Mesendoderm (in vitro differentiated cells): Measurements from ENCODE around the gene CSRNP3.

Experiments
- DNase-seq: peaks from one replicate; pipeline ENCODE4 v3.0.0; 2013
- H2AK5ac ChIP-seq: 2 replicates; pipeline ENCODE4 v1.6.1; 2013; ENCODE audit warnings: low read length, inconsistent platforms
- H2BK120ac ChIP-seq: 2 replicates; pipeline ENCODE4 v1.6.1; 2013; ENCODE audit warnings: low read depth, mild to moderate bottlenecking, low read length, moderate library complexity, mixed read lengths
- H2BK15ac ChIP-seq: replicated peaks from 2 replicates; pipeline ENCODE4 v1.6.1; 2013; ENCODE audit warnings: low read depth, mild to moderate bottlenecking, moderate library complexity
- H2BK5ac ChIP-seq: 2 replicates; pipeline ENCODE4 v1.6.1; 2013; ENCODE audit warnings: low read length, inconsistent platforms
- H3K18ac ChIP-seq: 2 replicates; pipeline ENCODE4 v1.6.1; 2013; ENCODE audit warnings: mild to moderate bottlenecking, low read length, mixed read lengths
- H3K23ac ChIP-seq: one replicate; pipeline ENCODE4 v1.6.1; 2013; ENCODE audit warnings: low read length
- H3K27ac ChIP-seq: 2 replicates; pipeline ENCODE4 v1.5.1; 2013; ENCODE audit warnings: low read depth, mild to moderate bottlenecking, inconsistent platforms, low read length, moderate library complexity
- H3K27me3 ChIP-seq: 2 replicates; pipeline ENCODE4 v1.6.1; 2013; ENCODE audit warnings: low read length, control low read depth, mild to moderate bottlenecking, inconsistent platforms; ENCODE audit not compliant: insufficient read depth, poor library complexity
- H3K36me3 ChIP-seq: 2 replicates; pipeline ENCODE4 v1.6.1; 2013; ENCODE audit warnings: low read length, inconsistent platforms; ENCODE audit not compliant: control insufficient read depth, insufficient read depth
- H3K4ac ChIP-seq: one replicate; pipeline ENCODE4 v1.6.1; 2013; ENCODE audit warnings: low read depth, mild to moderate bottlenecking, low read length, moderate library complexity
- H3K4me1 ChIP-seq: 2 replicates; pipeline ENCODE4 v1.6.1; 2013; ENCODE audit warnings: low read depth, low read length, inconsistent platforms; ENCODE audit not compliant: control insufficient read depth
- H3K4me2 ChIP-seq: 2 replicates; pipeline ENCODE4 v1.6.1; 2013; ENCODE audit warnings: low read length
- H3K4me3 ChIP-seq: 2 replicates; pipeline ENCODE4 v1.5.1; 2013; ENCODE audit warnings: mild to moderate bottlenecking, low read length
- H3K56ac ChIP-seq: one replicate; pipeline ENCODE4 v1.6.1; 2013; ENCODE audit warnings: low read length
- H3K79me1 ChIP-seq: 2 replicates; pipeline ENCODE4 v1.6.1; 2013; ENCODE audit warnings: low read length, inconsistent platforms
- H3K79me2 ChIP-seq: 2 replicates; pipeline ENCODE4 v1.6.1; 2013; ENCODE audit warnings: mild to moderate bottlenecking, low read length; ENCODE audit not compliant: control insufficient read depth, insufficient read depth
- H3K9ac ChIP-seq: 2 replicates; pipeline ENCODE4 v1.6.1; 2013; ENCODE audit warnings: low read length, inconsistent platforms
- H4K5ac ChIP-seq: one replicate; pipeline ENCODE4 v1.6.1; 2013; ENCODE audit warnings: low read length
- H4K8ac ChIP-seq: one replicate; pipeline ENCODE4 v1.6.1; 2013; ENCODE audit warnings: low read depth, mild to moderate bottlenecking, control low read depth, low read length, moderate library complexity
- WGBS: extraction: QIAGEN DNeasy Blood & Tissue Kit; methylation state at CpG from one replicate; pipeline ENCODE4 v1.1.7; 2013; ENCODE audit warnings: low lambda C conversion rate, missing lambda C conversion rate; ENCODE audit not compliant: insufficient coverage; ENCODE audit errors: extremely low coverage; 5-methylcytosine and 5-hydroxymethylcytosine counted together

CSRNP3 gene

DNA sequence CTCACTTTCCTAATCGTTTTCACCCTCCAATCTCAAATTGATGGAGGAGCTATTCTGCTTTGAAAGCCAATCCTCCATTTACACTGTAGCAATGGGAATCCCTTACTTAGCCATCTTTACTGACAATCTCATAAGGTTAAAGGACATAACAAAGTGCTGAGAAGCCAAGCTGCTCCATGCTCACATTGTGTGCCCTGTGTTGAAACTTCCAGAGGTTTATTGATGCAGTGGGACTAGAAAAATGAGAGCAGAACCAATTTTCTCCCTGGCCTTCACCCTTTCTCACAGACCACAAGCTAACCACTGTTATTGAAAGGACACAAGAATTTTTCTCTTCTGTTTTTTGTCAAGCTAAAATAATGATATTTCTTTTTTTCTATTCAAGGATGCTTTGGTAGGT is 63.8 kb downstream of the CSRNP3 start:
- H3K36me3 ChIP-seq, result no peaks in the 10 kb centered on the region
- no CpG with 5 or more reads among the region's 1 CpG for WGBS
- no peaks in the 10 kb centered on the region for H3K79me1 ChIP-seq
- H3K27ac ChIP-seq, result no peak overlapping the region
- no peak overlapping the region for H4K8ac ChIP-seq
- H2AK5ac ChIP-seq, result no peak overlapping the region
- H3K4me1 ChIP-seq, result no peaks in the 10 kb centered on the region
- DNase-seq, result no peak
- H3K9ac ChIP-seq, result no peak overlapping the region
- no peak overlapping the region for H3K56ac ChIP-seq
- no peak overlapping the region for H3K4ac ChIP-seq
- H3K4me3 ChIP-seq, result no peak overlapping the region
- no peak overlapping the region for H3K4me2 ChIP-seq
- no peak overlapping the region for H3K23ac ChIP-seq
- H3K18ac ChIP-seq, result no peak overlapping the region
- no peak overlapping the region for H2BK15ac ChIP-seq
- no peaks in the 10 kb centered on the region for H3K27me3 ChIP-seq
- no peak overlapping the region for H2BK5ac ChIP-seq
- H4K5ac ChIP-seq, result no peak overlapping the region
- H3K79me2 ChIP-seq, result no peaks in the 10 kb centered on the region
- no peak overlapping the region for H2BK120ac ChIP-seq

DNA sequence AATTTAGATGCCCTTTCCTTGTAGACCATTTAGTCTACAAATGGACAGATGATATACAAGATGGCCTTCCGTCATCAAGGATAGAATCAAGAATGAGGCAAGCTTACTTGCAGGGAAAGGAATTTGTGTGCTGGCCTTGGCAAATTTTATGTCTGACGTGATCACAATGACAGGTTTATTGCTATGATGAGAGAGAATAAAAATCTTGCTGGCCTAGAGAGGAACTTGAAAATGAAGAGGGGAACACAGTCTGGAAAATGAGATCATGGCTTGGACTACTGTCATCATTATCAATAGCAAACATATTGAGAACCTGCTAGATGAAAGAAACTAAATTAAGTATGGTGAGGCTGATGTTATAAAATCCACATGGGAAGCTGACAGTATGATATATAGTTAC is 66.0 kb downstream of the CSRNP3 start:
- DNase-seq, result no peak
- Histone ChIP-seq H3K27me3 (no peaks in the 10 kb centered on the region), H3K23ac (no peak overlapping the region), H2BK5ac (no peak overlapping the region), H3K4me2 (no peak overlapping the region), H3K4ac (no peak overlapping the region), H3K9ac (no peak overlapping the region), H3K79me1 (no peaks in the 10 kb centered on the region), H4K8ac (no peak overlapping the region), H2AK5ac (no peak overlapping the region), H3K36me3 (no peaks in the 10 kb centered on the region), H4K5ac (no peak overlapping the region), H3K27ac (no peak overlapping the region), H3K18ac (no peak overlapping the region), H2BK120ac (no peak overlapping the region), H3K79me2 (no peaks in the 10 kb centered on the region), H3K56ac (no peak overlapping the region), H3K4me3 (no peak overlapping the region), H3K4me1 (no peaks in the 10 kb centered on the region), H2BK15ac (no peak overlapping the region)
- WGBS, result no CpG with 5 or more reads among the region's 2 CpGs

DNA sequence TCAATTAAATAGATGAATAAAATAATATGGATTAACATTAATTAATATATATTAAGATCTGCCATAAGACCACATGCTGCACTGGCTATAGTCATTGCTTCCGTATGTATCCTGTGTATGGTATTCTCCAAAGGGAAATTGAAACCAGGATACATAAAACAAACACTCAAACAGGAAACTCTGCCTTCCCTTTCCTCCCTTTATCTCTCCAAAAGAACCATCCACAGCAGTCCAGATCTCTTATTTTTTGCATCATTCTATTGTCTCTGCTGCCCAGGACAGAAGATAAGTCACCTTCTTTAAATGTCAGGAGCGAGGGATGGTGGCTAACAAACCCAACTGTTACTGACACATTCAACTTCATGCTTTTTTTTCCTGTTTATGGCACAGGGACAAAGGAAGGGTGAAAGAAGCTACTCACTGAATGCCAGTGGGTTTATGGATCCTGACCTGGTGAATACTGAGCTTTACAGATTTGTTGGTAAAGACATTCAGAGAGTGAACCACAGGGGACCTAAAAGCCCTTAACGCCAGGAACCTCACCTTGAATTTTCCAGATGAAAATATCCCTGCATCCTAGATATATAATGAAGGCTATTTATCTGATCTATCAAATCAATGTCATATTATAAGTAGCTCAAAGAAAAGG is 67.5 kb downstream of the CSRNP3 start:
- H3K56ac ChIP-seq, result no peak overlapping the region
- no peaks in the 10 kb centered on the region for H3K4me1 ChIP-seq
- no peaks in the 10 kb centered on the region for H3K79me2 ChIP-seq
- no peak for DNase-seq
- H2BK15ac ChIP-seq, result no peak overlapping the region
- H3K36me3 ChIP-seq, result no peaks in the 10 kb centered on the region
- no peak overlapping the region for H3K9ac ChIP-seq
- no peaks in the 10 kb centered on the region for H3K27me3 ChIP-seq
- no peaks in the 10 kb centered on the region for H3K79me1 ChIP-seq
- no peak overlapping the region for H3K4ac ChIP-seq
- H3K4me3 ChIP-seq, result no peak overlapping the region
- no peak overlapping the region for H4K5ac ChIP-seq
- H2BK120ac ChIP-seq, result no peak overlapping the region
- no peak overlapping the region for H3K23ac ChIP-seq
- no peak overlapping the region for H2AK5ac ChIP-seq
- no CpG with 5 or more reads among the region's 3 CpGs for WGBS
- H3K27ac ChIP-seq, result no peak overlapping the region
- no peak overlapping the region for H2BK5ac ChIP-seq
- H3K4me2 ChIP-seq, result no peak overlapping the region
- H4K8ac ChIP-seq, result no peak overlapping the region
- H3K18ac ChIP-seq, result no peak overlapping the region

GRCh38 chr2:165539985-165540384 is 70.5 kb downstream of the CSRNP3 start:
- H2AK5ac ChIP-seq, result no peak overlapping the region
- no peak overlapping the region for H3K56ac ChIP-seq
- H2BK15ac ChIP-seq, result no peak overlapping the region
- H3K27ac ChIP-seq, result no peak overlapping the region
- H3K79me1 ChIP-seq, result no peaks in the 10 kb centered on the region
- H3K79me2 ChIP-seq, result no peaks in the 10 kb centered on the region
- H3K36me3 ChIP-seq, result no peaks in the 10 kb centered on the region
- H3K18ac ChIP-seq, result no peak overlapping the region
- H4K8ac ChIP-seq, result no peak overlapping the region
- no peak overlapping the region for H2BK120ac ChIP-seq
- H2BK5ac ChIP-seq, result no peak overlapping the region
- no peak overlapping the region for H3K23ac ChIP-seq
- H3K4me2 ChIP-seq, result no peak overlapping the region
- no peak overlapping the region for H3K4ac ChIP-seq
- H4K5ac ChIP-seq, result no peak overlapping the region
- DNase-seq, result no peak
- H3K27me3 ChIP-seq, result no peaks in the 10 kb centered on the region
- no peak overlapping the region for H3K4me3 ChIP-seq
- no peak overlapping the region for H3K9ac ChIP-seq
- no peaks in the 10 kb centered on the region for H3K4me1 ChIP-seq

GRCh38 chr2:165544897-165545296 is 75.4 kb downstream of the CSRNP3 start:
- Histone ChIP-seq H3K27me3 (no peaks in the 10 kb centered on the region), H4K5ac (no peak overlapping the region), H3K79me1 (no peaks in the 10 kb centered on the region), H3K79me2 (no peaks in the 10 kb centered on the region), H4K8ac (no peak overlapping the region), H3K4me1 (no peaks in the 10 kb centered on the region), H2AK5ac (no peak overlapping the region), H2BK120ac (no peak overlapping the region), H3K27ac (no peak overlapping the region), H3K36me3 (no peaks in the 10 kb centered on the region), H3K4me2 (no peak overlapping the region), H2BK15ac (no peak overlapping the region), H3K23ac (no peak overlapping the region), H3K9ac (no peak overlapping the region), H2BK5ac (no peak overlapping the region), H3K4ac (no peak overlapping the region), H3K18ac (no peak overlapping the region), H3K56ac (no peak overlapping the region), H3K4me3 (no peak overlapping the region)
- no CpG with 5 or more reads among the region's 2 CpGs for WGBS
- no peak for DNase-seq

- Histone ChIP-seq H3K79me1 (no peaks in the 10 kb centered on the region), H3K27me3 (no peaks in the 10 kb centered on the region), H3K23ac (no peak overlapping the region), H3K4me1 (no peaks in the 10 kb centered on the region), H4K8ac (no peak overlapping the region), H3K4me3 (no peak overlapping the region), H2BK120ac (no peak overlapping the region), H2AK5ac (no peak overlapping the region), H3K79me2 (no peaks in the 10 kb centered on the region), H3K56ac (no peak overlapping the region), H4K5ac (no peak overlapping the region), H3K4me2 (no peak overlapping the region), H3K18ac (no peak overlapping the region), H2BK15ac (no peak overlapping the region), H3K36me3 (no peaks in the 10 kb centered on the region), H2BK5ac (no peak overlapping the region), H3K27ac (no peak overlapping the region), H3K9ac (no peak overlapping the region), H3K4ac (no peak overlapping the region)
- DNase-seq, result no peak
Measured at GRCh38 chr2:165547900-165548299, 78.4 kb downstream of the CSRNP3 start.
